HepG2 (cell line): ENCODE measurements around the gene PCGF3. TPM values are rescaled to one million over a fixed set of nuclear protein-coding genes. Genes with fewer than 3 reads are reported as not detected.

ENCODE experiments used
- BCL6 ChIP-seq: IDR thresholded peaks from 2 replicates; pipeline ENCODE4 v1.6.1; 2016; ENCODE audit warnings: missing genetic modification reagents, missing compliant biosample characterization
- FLYWCH1 ChIP-seq: sonication (generic); formaldehyde crosslinking; IDR thresholded peaks from 2 replicates; pipeline ENCODE4 v1.8.1; 2023; ENCODE audit warnings: mild to moderate bottlenecking, missing genetic modification reagents
- FOXJ3 ChIP-seq: sonication (generic); formaldehyde crosslinking; IDR thresholded peaks from 2 replicates; pipeline ENCODE4 v1.4.0; 2020; ENCODE audit warnings: missing genetic modification reagents, mild to moderate bottlenecking, borderline replicate concordance
- GABPB1 ChIP-seq: IDR thresholded peaks from 2 replicates; pipeline ENCODE4 v1.6.1; 2016; ENCODE audit warnings: mild to moderate bottlenecking, missing genetic modification reagents, moderate library complexity, missing compliant biosample characterization
- GATA4 ChIP-seq: sonication (generic); IDR thresholded peaks from 2 replicates; pipeline ENCODE4 v1.6.1; 2016; ENCODE audit warnings: antibody characterized with exemption, low read depth, borderline replicate concordance
- GATAD1 ChIP-seq: IDR thresholded peaks from 2 replicates; pipeline ENCODE4 v1.6.1; 2016; ENCODE audit warnings: missing genetic modification reagents, missing compliant biosample characterization
- HMG20A ChIP-seq: IDR thresholded peaks from 2 replicates; pipeline ENCODE4 v1.6.1; 2016; ENCODE audit warnings: borderline replicate concordance
- JDP2 ChIP-seq: sonication (generic); formaldehyde crosslinking; IDR thresholded peaks from 2 replicates; pipeline ENCODE4 v1.8.1; 2022; ENCODE audit warnings: missing genetic modification reagents, borderline replicate concordance
- MBD4 ChIP-seq: IDR thresholded peaks from 2 replicates; pipeline ENCODE4 v1.6.1; 2012; ENCODE audit warnings: low read length, inconsistent platforms, borderline replicate concordance
- NPAS2 ChIP-seq: sonication (generic); formaldehyde crosslinking; IDR thresholded peaks from 2 replicates; pipeline ENCODE4 v1.8.0; 2022; ENCODE audit warnings: mild to moderate bottlenecking, missing genetic modification reagents, borderline replicate concordance
- ZFP41 ChIP-seq: sonication (generic); formaldehyde crosslinking; IDR thresholded peaks from 2 replicates; pipeline ENCODE4 v1.4.0; 2020; ENCODE audit warnings: mild to moderate bottlenecking, missing genetic modification reagents, borderline replicate concordance
- ZFP62 ChIP-seq: sonication (generic); formaldehyde crosslinking; IDR thresholded peaks from 2 replicates; pipeline ENCODE4 v1.4.0; 2020; ENCODE audit warnings: missing genetic modification reagents
- ZFYVE20 ChIP-seq: sonication (generic); formaldehyde crosslinking; IDR thresholded peaks from 2 replicates; pipeline ENCODE4 v1.8.0; 2023; ENCODE audit warnings: low read depth, mild to moderate bottlenecking, moderate library complexity, missing genetic modification reagents, borderline replicate concordance
- ZNF124 ChIP-seq: sonication (generic); formaldehyde crosslinking; IDR thresholded peaks from 2 replicates; pipeline ENCODE4 v1.4.0; 2020; ENCODE audit warnings: missing genetic modification reagents
- ZNF160 ChIP-seq: sonication (generic); formaldehyde crosslinking; IDR thresholded peaks from 2 replicates; pipeline ENCODE4 v1.8.0; 2022; ENCODE audit warnings: mild to moderate bottlenecking, inconsistent platforms, missing genetic modification reagents
- ZNF263 ChIP-seq: sonication (generic); formaldehyde crosslinking; IDR thresholded peaks from 2 replicates; pipeline ENCODE4 v1.4.0; 2020; ENCODE audit warnings: missing genetic modification reagents
- ZNF557 ChIP-seq: sonication (generic); formaldehyde crosslinking; IDR thresholded peaks from 2 replicates; pipeline ENCODE4 v1.4.0; 2020; ENCODE audit warnings: missing genetic modification reagents
- polyA plus RNA-seq, 8 experiments: library from polyadenylated mRNA; depleted of rRNA in 3 of 8; stranded (reverse) in 7 of 8; unstranded in 1 of 8; fragments of >200 nt; fragmentation: Illumina TruSeq in 4 of 8; extraction: Trizol in 4 of 8; gene quantifications; 2 replicates each; pipeline versions ENCODE4 v1.2.1 to v1.2.3, GENCODE V29; 2011 to 2016; ENCODE audit warnings: low read depth in 4 of 8, missing spikeins in 1 of 8, mixed read lengths in 1 of 8; ENCODE audit not compliant: insufficient read depth in 1 of 8
- total RNA-seq, 5 experiments: library from RNA; depleted of rRNA; stranded (reverse); fragments of >200 nt; fragmentation: Illumina TruSeq; extraction: Trizol; gene quantifications; 2 replicates each; pipeline ENCODE4 v1.2.3, GENCODE V29; 2016; ENCODE audit warnings: low read depth in 1 of 5
- TF ChIP-seq, protein P1 (sequence below): sonication (generic); formaldehyde crosslinking; IDR thresholded peaks from 2 replicates; pipeline ENCODE4 v1.5.0; 2020; ENCODE audit warnings: missing genetic modification reagents, mild to moderate bottlenecking, borderline replicate concordance
- TF ChIP-seq, protein P2 (sequence below): sonication (generic); formaldehyde crosslinking; IDR thresholded peaks from 2 replicates; pipeline ENCODE4 v1.4.0; 2020; ENCODE audit warnings: missing genetic modification reagents
- TF ChIP-seq, protein P3 (sequence below): sonication (generic); formaldehyde crosslinking; IDR thresholded peaks from 2 replicates; pipeline ENCODE4 v1.4.0; 2020; ENCODE audit warnings: missing genetic modification reagents, borderline replicate concordance
- TF ChIP-seq, protein P4 (sequence below): IDR thresholded peaks from 2 replicates; pipeline ENCODE4 v1.6.1; 2016; ENCODE audit warnings: low read depth
- TF ChIP-seq, protein P5 (sequence below): sonication (generic); formaldehyde crosslinking; IDR thresholded peaks from 2 replicates; pipeline ENCODE4 v1.5.1; 2020; ENCODE audit warnings: mild to moderate bottlenecking, missing genetic modification reagents

Gene PCGF3
- total and polyA plus RNA-seq, 2 of the 13 experiments (the other 11 are each of a cell fraction or from before 2014, with no cell fraction given): 28.6 to 66.2 TPM

DNA sequence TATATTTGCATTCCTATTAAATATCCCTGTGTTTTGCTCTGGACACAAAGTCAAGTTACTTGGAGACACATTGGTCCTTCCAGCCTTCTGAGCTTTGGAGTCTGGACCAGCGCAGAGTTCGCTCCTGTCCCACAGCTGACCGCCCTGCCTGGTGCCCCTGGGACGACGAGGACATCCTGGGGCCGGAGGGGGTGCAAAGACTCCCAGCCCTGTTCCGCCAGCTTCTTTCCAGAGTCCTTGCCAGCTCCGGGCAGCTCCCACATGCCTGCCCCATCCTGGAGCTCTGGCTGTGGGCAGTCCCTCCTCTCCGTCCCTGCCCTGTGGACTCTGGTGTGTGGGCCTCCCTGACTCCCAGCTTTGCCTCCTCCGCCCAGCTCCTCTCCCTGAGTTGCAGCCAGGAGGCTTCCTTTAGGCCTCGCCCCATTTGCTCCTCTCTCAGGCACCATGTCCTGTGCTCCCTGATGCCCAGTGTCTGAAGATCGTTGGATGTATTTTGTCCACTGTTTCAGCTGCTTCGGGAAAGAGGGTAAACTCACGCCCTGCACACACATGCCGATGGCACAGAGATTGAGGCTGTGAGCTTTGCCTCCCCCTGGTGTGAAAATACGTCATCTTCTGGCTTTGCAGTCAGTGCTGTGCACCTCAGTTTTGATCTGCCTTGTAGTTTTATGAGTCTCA lies 4.9 kb upstream of the PCGF3 start (continued):
- TF ChIP-seq FOXJ3 (CRISPR knock-in tag) (no peak), JDP2 (no peak), FLYWCH1 (CRISPR knock-in tag) (no peak), HMG20A (CRISPR knock-in tag) (no peak), ZNF160 (CRISPR knock-in tag) (no peak), BCL6 (CRISPR knock-in tag) (no peak), GATA4 (no peak), ZFP62 (no peak), NPAS2 (CRISPR knock-in tag) (no peak), ZNF557 (no peak), ZNF124 (CRISPR knock-in tag) (no peak), ZFYVE20 (CRISPR knock-in tag) (no peak), MBD4 (no peak), ZNF263 (CRISPR knock-in tag) (0 out of 2 replicates have a peak, but pooled peaks have one; percentile 27), ZFP41 (CRISPR knock-in tag) (no peak), GABPB1 (peak; percentile 32; the same call in 1 of the 2 replicates), GATAD1 (CRISPR knock-in tag) (no peak)
- TF ChIP-seq, protein P1, sequence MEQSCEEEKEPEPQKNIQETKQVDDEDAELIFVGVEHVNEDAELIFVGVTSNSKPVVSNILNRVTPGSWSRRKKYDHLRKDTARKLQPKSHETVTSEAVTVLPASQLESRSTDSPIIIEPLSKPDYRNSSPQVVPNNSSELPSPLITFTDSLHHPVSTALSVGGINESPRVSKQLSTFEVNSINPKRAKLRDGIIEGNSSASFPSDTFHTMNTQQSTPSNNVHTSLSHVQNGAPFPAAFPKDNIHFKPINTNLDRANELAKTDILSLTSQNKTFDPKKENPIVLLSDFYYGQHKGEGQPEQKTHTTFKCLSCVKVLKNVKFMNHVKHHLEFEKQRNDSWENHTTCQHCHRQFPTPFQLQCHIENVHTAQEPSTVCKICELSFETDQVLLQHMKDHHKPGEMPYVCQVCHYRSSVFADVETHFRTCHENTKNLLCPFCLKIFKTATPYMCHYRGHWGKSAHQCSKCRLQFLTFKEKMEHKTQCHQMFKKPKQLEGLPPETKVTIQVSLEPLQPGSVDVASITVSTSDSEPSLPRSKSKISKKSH (CRISPR knock-in tag): no peak
- TF ChIP-seq, protein P2, sequence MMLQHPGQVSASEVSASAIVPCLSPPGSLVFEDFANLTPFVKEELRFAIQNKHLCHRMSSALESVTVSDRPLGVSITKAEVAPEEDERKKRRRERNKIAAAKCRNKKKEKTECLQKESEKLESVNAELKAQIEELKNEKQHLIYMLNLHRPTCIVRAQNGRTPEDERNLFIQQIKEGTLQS (CRISPR knock-in tag): no peak
- TF ChIP-seq, protein P3, sequence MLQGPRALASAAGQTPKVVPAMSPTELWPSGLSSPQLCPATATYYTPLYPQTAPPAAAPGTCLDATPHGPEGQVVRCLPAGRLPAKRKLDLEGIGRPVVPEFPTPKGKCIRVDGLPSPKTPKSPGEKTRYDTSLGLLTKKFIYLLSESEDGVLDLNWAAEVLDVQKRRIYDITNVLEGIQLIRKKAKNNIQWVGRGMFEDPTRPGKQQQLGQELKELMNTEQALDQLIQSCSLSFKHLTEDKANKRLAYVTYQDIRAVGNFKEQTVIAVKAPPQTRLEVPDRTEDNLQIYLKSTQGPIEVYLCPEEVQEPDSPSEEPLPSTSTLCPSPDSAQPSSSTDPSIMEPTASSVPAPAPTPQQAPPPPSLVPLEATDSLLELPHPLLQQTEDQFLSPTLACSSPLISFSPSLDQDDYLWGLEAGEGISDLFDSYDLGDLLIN (CRISPR knock-in tag): no peak
- TF ChIP-seq, protein P4, sequence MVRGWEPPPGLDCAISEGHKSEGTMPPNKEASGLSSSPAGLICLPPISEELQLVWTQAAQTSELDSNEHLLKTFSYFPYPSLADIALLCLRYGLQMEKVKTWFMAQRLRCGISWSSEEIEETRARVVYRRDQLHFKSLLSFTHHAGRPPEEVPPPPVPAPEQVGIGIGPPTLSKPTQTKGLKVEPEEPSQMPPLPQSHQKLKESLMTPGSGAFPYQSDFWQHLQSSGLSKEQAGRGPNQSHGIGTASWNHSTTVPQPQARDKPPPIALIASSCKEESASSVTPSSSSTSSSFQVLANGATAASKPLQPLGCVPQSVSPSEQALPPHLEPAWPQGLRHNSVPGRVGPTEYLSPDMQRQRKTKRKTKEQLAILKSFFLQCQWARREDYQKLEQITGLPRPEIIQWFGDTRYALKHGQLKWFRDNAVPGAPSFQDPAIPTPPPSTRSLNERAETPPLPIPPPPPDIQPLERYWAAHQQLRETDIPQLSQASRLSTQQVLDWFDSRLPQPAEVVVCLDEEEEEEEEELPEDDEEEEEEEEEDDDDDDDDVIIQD: no peak
- TF ChIP-seq, protein P5, sequence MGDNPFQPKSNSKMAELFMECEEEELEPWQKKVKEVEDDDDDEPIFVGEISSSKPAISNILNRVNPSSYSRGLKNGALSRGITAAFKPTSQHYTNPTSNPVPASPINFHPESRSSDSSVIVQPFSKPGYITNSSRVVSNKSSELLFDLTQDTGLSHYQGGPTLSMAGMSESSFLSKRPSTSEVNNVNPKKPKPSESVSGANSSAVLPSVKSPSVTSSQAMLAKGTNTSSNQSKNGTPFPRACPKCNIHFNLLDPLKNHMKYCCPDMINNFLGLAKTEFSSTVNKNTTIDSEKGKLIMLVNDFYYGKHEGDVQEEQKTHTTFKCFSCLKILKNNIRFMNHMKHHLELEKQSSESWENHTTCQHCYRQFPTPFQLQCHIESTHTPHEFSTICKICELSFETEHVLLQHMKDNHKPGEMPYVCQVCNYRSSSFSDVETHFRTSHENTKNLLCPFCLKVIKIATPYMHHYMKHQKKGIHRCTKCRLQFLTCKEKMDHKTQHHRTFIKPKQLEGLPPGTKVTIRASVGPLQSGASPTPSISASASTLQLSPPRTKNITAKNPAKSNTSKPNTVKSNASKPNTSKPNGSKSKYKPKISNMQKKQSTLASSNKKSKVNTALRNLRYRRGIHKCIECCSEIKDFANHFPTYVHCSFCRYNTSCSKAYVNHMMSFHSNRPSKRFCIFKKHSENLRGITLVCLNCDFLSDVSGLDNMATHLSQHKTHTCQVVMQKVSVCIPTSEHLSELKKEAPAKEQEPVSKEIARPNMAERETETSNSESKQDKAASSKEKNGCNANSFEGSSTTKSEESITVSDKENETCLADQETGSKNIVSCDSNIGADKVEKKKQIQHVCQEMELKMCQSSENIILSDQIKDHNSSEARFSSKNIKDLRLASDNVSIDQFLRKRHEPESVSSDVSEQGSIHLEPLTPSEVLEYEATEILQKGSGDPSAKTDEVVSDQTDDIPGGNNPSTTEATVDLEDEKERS (CRISPR knock-in tag): no peak
